ENCODE measurements around the gene ZKSCAN8.

- TF ChIP-seq POLR2A (IDR thresholded peaks at IDR 0.05) (no peak), CTCF (IDR thresholded peaks at IDR 0.05) (no peak)
Observed at GRCh38 chr6:28145231-28145630, 3.5 kb downstream of the ZKSCAN8 start.
